ENCODE data around the gene LAMC1.

LAMC1 gene

DNA sequence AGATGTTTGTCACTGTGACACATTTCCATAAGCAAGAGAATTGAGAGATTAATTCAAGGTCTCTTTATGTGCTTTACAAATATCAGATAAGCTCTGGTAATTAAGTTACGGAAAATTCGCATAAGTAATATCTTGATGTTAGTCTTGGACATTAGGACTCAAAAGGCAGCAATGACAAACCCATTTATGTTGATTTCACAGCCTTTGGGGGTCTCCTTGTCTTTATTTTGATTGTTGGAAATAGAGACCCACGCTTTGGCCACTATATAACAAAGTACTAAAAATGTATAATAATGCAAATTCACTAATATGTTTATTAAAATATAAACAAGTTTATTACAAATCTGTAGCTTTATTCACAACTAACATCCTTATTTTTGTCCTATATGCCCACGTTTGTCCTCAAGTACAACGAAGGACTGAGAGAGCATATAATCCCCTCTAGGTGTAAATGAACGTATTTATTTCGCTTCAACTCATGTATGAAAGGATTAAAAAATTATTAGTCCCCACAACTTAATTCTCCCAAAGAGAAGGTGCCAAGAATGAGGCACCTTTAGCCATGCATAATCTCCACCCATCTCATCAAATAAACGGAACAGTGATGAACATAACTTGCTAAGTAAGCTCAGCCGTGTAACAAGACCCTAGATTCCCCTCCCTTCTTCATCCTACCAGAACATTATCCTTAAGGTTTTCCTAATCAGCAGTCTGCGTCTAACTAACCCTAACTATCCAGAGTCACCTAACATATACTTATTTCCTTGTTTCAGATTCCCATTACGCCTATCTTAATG lies 1.6 kb upstream of the LAMC1 start:
- no peak for FAIRE-seq

DNA sequence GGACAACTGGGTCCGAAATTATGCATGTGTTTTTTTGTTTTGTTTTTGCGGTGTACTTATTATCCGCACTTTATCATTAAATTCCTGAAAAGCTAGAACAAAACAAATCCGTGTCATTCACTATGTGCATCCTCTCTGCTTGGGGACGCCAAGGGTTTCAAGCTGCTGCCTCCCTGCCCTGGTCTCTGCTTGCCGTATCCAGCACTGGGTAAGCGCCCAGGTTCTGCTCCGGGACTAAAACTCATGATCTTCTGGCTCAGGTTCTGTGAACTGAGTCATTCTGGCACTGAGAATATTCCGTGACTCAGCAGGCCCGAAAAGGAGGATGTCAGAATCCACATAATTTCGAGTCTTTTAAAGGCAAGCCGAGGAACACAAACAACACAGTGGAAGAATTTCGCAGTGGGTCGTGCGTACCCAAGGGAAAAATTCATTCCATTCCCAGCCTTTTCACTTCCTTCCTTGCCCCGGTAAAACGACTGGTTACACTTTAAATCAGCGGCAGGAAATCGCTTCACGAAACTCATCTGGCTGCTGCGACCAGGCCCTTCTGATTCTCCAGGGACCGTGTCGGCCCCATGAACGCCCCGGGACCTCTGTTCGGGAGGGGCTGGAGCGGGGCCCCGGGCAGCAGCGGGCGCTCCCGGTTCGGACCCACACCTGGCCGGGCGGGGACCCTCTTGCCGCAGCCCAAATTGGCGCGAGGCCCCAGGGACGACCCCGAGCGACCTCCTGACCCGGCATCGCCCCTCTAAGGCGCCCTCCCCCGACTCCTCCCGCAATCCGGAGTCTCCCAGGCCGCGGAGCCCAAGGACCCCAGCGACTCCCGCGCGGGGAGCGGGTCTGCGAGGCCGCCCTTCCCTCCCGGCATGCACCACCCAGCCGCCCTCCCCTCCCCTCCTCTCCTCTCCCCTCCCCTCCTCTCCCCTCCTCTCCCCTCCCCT lies 746 bp upstream of the LAMC1 start:
- FAIRE-seq = no peak

DNA sequence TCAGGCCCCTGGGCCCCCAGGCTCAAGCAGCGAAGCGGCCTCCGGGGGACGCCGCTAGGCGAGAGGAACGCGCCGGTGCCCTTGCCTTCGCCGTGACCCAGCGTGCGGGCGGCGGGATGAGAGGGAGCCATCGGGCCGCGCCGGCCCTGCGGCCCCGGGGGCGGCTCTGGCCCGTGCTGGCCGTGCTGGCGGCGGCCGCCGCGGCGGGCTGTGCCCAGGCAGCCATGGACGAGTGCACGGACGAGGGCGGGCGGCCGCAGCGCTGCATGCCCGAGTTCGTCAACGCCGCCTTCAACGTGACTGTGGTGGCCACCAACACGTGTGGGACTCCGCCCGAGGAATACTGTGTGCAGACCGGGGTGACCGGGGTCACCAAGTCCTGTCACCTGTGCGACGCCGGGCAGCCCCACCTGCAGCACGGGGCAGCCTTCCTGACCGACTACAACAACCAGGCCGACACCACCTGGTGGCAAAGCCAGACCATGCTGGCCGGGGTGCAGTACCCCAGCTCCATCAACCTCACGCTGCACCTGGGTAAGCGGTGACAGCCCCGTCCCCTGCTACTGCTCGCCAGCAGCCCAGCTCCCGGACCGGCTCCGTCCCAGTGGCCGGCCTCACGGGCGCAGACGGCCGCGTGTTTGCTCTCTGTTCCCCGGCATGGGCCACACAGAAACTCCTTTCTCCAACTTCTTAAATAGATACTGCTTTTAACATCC lies 539 bp downstream of the LAMC1 start:
- no peak for FAIRE-seq

DNA sequence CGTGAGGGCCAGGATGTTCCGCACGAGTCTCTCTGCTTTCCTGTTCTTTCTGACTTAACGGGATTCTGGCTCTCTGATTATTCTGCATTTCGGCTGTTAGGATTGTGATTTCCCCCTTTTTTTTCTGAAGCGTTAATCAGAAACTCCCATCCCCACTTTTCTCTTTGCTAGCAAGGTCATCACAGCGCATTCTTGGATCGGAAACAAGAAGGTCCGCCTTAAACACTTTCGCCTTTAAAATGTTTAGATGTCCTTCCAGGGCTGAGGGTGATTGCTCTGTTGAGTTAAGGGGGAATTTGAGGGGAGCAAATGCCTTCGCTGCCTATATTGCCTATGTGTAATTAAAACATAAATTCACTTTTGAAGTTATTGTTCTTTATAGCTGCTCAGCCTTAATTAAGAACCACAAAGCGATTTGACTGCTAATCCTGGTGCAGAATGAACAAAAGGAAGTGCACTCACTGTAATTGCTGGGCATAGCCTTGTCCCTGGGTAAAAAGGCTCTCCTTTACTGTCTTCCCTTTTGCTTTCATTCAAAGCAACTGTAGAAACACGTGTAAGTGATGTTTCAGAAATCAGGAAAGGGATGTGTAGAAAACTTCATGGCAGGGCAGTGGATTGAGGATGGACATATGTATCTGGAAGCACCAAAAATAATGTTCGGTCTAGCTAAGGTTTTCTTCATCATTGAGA lies 1.2 kb downstream of the LAMC1 start:
- no peak for FAIRE-seq

DNA sequence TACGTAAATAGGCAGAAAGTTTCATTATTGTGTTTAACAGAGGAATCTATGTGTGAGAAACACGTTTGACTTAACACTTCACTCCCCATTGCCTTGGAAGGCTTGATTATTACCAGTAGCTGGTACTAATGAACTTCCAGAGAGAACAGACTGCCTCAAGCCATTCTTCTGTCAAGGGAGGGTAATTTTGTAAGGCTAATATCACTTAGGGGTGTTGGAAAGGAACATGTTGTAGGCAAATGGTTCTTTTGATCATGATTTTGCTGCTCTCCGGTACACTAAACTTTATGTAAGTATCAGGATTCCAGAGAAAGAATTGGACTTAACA lies 1.8 kb downstream of the LAMC1 start:
- FAIRE-seq = no peak

DNA sequence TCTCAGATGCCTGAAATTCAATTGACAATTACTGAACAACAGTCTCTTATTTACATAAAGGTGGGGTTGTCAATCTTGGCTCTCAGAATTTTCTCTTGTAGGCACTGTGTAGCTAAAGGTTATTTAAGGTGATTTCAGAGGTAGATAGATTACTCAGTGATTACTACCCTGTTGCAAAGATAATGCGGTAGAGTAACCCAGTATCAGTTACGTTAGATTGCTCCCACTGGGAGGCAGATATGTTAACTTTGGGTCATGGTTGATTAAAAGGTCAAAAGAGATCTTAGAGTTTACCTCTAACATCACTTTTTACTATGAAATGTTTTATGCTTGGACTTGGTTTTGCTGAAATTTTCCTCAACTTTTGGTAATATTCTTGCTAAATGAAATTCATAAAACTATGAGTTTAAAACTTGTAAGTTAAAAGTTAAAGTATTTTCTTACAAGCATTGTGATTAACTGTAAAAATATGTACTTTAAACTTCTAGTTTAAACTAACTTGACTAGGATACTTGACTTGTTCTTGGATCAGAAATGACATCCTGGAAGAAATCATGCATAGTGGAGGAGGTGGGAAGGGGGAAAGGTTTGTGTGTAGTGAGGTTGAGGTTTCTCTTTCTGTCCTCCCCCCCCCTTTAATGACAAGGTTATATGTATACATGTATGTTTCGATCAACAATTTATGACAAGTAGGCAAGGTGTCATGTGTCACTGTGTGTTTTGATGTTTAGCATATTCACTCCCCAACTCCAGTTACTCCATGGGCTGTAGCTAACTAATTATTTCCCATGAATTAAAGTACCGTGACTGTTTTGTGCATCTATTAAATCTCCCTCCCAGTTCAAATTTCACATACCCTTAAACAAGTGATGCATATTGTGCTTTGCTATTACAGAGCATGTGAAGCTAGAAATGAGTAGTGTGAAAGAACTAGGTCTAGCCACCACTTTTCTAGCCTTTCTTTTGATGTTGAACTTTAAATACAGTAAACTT lies 2.9 kb downstream of the LAMC1 start:
- FAIRE-seq = no peak

DNA sequence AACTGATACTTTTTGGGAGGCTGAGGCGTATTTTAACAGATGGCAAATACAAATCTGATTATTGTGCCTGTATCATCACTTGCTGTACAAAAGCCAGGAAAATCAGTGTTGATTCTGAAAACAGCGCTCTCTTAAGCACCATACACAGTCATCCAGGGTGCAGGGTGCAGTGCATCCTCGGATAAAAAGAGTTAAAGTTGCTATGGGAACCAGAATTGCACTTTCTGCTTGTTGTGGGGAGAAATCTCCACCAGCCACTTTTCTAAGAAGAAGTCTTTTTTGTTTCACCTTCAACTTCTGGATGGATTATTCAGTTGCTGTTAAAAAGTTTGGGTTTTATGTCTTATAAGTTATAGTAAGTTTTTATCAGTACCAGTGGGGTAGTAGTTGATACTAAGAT lies 3.8 kb downstream of the LAMC1 start:
- FAIRE-seq = no peak

DNA sequence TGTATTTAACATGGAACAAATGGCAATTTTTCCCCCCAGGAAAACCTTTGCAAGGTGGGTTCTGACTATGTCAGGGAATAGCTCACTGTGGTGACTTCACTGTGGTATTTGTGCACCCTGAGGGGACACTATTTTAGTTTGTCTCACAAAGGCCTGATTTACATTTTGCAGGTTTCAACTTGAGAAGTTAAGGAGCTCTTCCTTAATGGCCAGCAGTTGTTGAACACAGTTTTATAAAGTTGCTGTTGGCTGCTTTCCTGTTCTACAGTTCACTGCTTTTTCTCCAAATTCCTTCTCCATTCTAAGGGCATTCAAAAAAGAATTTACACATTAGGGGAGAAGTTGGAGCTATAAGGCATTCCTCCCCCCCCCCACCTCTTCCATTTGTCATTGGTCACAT lies 4.6 kb downstream of the LAMC1 start:
- FAIRE-seq = no peak

DNA sequence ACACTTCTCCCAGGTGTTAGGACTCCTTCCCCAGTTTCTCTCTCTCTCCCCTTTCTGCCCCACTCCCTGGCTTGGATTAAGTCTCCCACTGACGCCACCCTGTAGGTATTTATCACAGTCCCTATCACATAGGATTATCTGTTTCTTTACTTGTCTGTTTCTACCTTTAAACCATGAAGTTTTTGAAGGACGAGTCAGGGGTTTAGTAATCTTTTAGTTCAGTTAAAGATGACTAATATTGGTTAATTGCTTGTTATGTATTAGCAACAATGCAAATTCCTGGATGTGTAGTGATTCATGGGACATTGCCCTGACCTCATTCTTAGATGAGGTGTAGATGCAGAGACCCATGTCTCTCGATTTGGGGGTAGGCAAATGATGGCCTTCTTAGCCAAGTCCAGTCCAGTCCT lies 6.4 kb downstream of the LAMC1 start:
- no peak for FAIRE-seq

DNA sequence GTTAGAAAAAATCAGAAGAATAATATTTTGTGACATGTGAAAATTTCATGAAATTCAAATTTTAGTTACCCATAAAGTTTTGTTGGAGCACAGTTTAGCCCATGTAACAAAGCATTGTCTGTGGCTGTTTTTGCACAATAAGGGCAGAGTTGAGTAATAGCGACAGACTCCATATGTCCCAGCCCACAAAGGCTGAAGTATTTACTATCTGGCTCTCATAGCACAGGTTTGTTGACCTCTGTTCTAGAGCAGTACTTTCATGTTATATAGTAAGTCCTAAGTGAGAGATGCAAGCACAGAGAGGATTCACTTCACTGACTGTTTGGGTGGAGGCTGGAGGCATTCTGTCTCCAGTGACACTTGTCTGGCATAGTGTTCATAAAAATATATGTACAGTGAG lies 6.8 kb downstream of the LAMC1 start:
- FAIRE-seq = no peak

DNA sequence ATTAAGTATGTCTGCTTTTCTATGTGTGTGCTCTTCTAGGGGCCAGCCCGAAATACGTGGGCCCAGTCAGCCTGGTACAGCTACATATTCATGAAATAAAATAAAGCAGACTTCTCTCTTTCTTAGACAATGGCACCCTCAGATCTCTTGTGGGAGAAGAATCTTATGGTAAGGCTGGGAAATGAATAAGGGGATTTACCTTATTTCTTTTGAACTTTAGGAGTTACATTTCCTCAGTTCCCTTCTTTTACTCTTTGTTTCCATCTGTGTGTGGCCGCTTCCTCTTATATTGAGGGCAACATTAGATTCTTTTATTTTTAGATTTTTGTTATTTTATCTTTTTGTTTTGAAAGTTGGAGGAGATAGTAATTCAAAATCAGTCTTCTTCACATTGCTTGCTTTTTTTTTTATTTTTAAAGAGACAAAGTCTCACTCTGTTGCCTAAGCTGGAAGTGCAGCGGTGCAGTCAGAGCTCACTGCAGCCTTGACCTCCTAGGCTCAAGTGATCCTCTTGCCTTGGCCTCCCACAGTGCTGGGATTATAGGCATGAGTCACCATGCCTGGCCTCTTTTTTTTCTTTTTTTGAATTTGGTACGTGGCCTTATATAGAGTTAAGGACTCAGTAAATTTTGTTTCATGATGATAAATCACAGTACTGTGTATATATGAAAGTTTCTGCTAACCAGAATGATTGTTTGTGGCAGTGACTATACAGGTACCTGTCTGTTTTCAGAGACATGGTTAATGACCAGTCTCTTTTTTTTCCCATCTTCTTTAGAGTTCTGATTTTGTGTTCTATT lies 9.1 kb downstream of the LAMC1 start:
- FAIRE-seq = no peak

DNA sequence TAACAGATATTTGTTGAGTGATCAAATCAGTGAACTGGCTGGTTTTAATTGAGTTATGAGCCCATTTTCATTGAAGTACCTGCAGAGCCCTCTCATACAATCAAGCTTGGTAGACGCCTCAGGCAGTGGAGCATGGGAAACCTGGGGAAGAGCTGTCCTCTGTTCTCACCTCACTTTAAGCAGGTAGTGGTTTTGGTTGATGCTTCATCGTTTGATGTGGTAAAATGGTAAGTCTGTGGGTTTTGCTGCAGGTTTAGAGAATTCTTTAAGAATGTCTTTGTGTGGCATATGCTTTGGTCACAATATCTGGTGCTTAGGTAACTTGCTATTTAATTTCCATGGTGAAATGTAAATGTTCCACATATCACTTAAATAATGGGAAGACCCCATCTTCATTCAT lies 10.0 kb downstream of the LAMC1 start:
- no peak for FAIRE-seq

DNA sequence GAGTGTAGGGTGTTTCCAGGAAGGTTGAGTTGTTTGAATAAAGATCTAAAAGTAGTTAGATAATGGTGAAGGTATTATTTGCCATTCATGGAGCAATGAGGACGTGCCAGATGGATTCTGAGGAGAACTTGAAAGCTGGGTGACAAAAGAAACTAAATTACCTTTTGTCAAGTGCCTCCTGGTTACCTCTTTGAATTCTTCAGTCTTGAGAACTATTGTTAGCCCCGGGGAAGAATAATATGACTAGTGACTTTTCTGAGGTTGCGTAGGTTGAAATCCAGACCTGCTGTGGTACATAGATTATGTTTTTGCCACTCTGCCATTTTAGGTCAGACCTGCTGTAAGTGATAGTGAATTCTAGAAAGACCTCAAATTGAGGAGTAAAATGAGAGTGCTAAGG lies 11.5 kb downstream of the LAMC1 start:
- FAIRE-seq = no peak

DNA sequence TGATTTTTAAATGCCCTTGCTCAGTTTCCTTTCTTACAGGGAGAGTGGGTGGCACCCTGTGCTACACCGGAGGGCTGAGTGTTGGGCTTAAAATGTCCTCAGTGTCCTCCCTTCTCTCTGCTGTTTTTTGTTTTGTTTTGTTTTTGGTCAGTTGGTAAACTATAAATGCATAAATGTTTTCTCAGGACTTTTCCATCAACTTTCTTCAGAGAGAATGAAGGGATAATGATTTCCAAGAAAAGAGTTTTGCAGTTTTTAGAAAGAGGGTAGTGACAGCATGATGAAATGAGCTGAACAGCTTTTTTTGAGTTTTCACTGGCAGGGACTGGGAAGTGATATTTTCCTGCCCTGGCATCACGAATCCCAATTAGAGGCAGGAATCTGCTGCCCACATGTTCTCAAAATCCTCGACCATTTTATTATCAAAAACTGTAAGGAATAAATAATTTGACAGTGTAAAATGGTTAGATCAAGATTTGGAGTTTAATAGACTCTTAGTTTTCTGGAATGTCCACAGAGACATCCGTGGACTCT lies 15.2 kb downstream of the LAMC1 start:
- no peak for FAIRE-seq

DNA sequence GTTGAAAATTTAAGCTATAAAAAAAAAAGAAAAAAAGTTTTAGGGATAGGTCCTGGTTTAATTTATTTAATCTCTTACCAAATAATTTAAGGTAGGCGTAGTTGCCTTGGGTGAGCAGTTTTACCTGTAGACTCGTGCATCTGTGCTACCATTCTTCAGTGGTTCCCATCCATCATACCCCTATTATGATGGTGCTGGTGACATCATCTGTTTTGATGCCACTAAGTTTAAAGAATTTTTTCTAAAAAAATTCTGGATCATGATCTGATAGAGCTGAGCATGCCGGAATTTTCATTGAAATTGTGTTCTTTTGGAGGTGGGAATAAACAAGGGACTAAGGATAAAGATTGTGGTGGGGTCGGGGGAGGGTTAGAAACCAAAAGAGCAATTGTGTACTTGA lies 15.7 kb downstream of the LAMC1 start:
- no peak for FAIRE-seq

DNA sequence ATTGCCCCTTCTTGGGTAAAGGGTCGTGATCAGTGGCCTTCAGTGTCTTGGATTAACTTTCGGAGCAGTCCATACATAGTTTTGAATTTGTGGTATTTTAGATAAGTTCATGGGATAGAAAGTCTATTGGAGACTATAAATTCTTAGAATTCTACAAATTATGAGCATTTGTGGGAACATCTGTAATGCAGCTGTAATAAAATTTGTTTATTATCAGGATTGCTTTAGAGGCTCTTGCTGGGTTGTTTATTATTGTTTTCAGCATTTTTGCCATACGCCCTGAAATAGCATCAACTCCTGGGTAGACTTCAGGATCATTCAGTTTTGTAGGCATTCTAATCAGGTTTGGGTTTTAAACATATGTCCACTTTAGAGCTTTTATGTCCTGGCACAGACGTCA lies 16.1 kb downstream of the LAMC1 start:
- FAIRE-seq = no peak

DNA sequence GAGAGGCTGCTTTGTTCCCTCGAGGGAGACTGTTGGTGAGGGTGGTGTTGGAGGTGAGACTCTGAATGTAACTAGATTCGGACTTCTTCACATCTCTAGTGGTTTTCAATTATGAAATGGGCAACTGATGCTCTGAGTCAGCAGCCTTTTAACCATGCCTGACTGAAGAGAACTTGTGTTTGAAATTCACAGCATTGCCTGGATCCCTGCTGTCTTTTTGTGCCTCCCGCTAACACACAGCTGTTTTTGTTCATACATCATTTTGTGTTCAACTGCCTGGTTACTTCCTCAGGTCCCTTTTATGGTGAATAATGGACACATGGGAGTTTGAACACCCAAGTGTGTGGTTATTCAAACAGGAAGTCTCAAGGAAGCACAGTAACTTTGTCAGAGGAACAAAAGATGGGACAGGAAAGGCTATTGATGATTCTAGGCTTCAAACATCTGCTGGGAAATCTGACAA lies 16.8 kb downstream of the LAMC1 start:
- no peak for FAIRE-seq

DNA sequence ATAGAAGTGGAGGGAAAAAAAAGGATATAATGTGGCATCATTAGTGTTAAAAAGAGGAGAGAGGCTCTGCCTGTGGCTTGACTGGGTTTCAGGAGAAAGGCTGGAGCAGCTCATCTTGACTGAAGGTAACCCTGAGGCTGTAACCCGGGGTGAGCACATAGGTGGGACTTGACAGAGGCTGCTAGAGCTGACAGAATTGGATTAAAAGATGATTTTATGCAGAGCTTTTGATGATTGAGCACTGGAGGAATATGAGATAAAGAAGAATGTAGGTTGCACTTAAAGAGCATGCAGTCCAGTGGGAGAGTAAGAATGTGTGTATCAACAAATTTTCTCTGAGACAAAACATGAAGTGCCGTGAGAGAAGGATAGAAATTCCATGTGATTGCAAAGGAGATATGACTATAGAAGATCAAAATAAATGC lies 17.3 kb downstream of the LAMC1 start:
- FAIRE-seq = no peak

DNA sequence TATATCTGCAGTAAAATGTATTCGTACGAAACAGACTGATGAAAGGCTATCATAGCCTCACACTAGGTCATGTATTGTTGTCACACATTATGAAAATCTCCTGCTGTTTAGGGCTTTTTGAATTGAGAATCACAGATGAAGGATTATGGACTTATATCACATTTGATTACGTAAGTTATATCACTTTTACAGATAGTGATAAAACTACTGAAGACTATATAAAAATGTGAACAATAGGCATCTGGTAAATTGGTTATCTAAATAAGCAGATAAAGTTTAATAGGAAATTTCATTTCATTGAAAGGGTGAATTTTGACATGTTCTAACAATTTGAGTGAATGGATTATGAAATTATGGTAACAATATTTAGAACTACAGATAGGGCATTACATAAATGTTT lies 20.0 kb downstream of the LAMC1 start:
- no peak for FAIRE-seq

Measured in colon (tissue), 2 donors.